Panc1 (cell line): ENCODE data around the gene OR4L1. TPM values are rescaled to one million over a fixed set of nuclear protein-coding genes. Genes with fewer than 3 reads are reported as not detected.

Source experiments
- total RNA-seq: library from RNA; stranded (reverse); gene quantifications from one replicate; pipeline ENCODE4 v1.2.1, GENCODE V29; 2021; ENCODE audit not compliant: unreplicated experiment

The OR4L1 gene
- total RNA-seq, 1 experiment from 2014 or later = not detected

Other genes with a start within 250 kb of the OR4L1 start
- gene OR4K2, start 184.9 kb upstream of the OR4L1 start, total RNA-seq = not detected
- not detected for gene OR4K5, start 139.4 kb upstream of the OR4L1 start, total RNA-seq
- gene OR4K1, start 129.1 kb upstream of the OR4L1 start, total RNA-seq = not detected
- not detected for gene OR4K15, start 84.5 kb upstream of the OR4L1 start, total RNA-seq
- not detected for gene OR4Q2, start 57.9 kb upstream of the OR4L1 start, total RNA-seq
- gene OR4K14, start 40.7 kb upstream of the OR4L1 start, total RNA-seq = not detected
- not detected for gene OR4K13, start 24.0 kb upstream of the OR4L1 start, total RNA-seq
- gene OR4K17, start 50.7 kb downstream of the OR4L1 start, total RNA-seq = not detected
- not detected for gene OR4N5, start 78.8 kb downstream of the OR4L1 start, total RNA-seq
- gene OR11G2, start 130.9 kb downstream of the OR4L1 start, total RNA-seq = not detected
- not detected for gene OR11H6, start 163.7 kb downstream of the OR4L1 start, total RNA-seq
- gene OR11H7, start 168.9 kb downstream of the OR4L1 start, total RNA-seq = not detected
- not detected for gene OR11H4, start 179.2 kb downstream of the OR4L1 start, total RNA-seq
- 10.0 TPM for gene TTC5, start 245.9 kb downstream of the OR4L1 start, total RNA-seq